OCI-LY7 (cell line): ENCODE measurements around the gene RBP5. TPM values are rescaled to one million over a fixed set of nuclear protein-coding genes. Genes with fewer than 3 reads are reported as not detected.

Source experiments
- Bru-seq: library from RNA; stranded (reverse); fragments of 400-500 nt; gene quantifications from one replicate; lab custom pipeline; 2021; lab: Mats Ljungman, UMichigan
- BruChase-seq, 2 experiments: library from RNA; stranded (reverse); fragments of 400-500 nt; gene quantifications; one replicate each; lab custom pipeline; 2021; lab: Mats Ljungman, UMichigan
- BruUV-seq: library from RNA; stranded (reverse); fragments of 400-500 nt; replicated peaks from 2 replicates; lab custom pipeline; 2021; lab: Mats Ljungman, UMichigan
- CTCF ChIA-PET: fragments of 300-600 bp; sonication (Branson Sonifier 250); formaldehyde crosslinking; loops from one replicate; lab custom pipeline; 2022; ENCODE audit warnings: antibody characterized with exemption; ENCODE audit not compliant: unreplicated experiment; lab: Charles Lee
- POLR2A ChIA-PET: fragments of 300-600 bp; sonication (Branson Sonifier 250); formaldehyde crosslinking; loops from one replicate; lab custom pipeline; 2022; ENCODE audit warnings: antibody characterized with exemption; lab: Charles Lee
- DNase-seq: peaks from one replicate; pipeline ENCODE4 v3.0.0-alpha.2; 2015; ENCODE audit warnings: low spot score
- H2AFZ ChIP-seq: fragments of 200-600 bp; sonication (generic), shearing (Covaris generic); 2 replicates; pipeline ENCODE4 v1.6.1; 2014; ENCODE audit warnings: mild to moderate bottlenecking, antibody characterized with exemption, low read length, moderate library complexity
- H3K27ac ChIP-seq: fragments of 200-600 bp; sonication (generic); 2 replicates; pipeline ENCODE4 v1.5.1; 2014; ENCODE audit warnings: mixed run types, low read depth, mild to moderate bottlenecking, moderate library complexity, low read length, inconsistent platforms; ENCODE audit not compliant: poor library complexity, severe bottlenecking
- H3K36me3 ChIP-seq: fragments of 200-600 bp; sonication (generic); 2 replicates; pipeline ENCODE4 v1.6.1; 2014; ENCODE audit warnings: mild to moderate bottlenecking, antibody characterized with exemption, low read length, moderate library complexity, mixed read lengths; ENCODE audit not compliant: insufficient read depth
- H3K4me1 ChIP-seq: fragments of 200-600 bp; sonication (generic); 2 replicates; pipeline ENCODE4 v1.5.1; 2014; ENCODE audit warnings: mild to moderate bottlenecking, low read length; ENCODE audit not compliant: insufficient read depth, poor library complexity, severe bottlenecking
- H3K4me2 ChIP-seq: fragments of 200-600 bp; sonication (generic); 2 replicates; pipeline ENCODE4 v1.6.1; 2014; ENCODE audit warnings: mild to moderate bottlenecking, low read length
- H3K4me3 ChIP-seq: fragments of 200-600 bp; sonication (generic); 2 replicates; pipeline ENCODE4 v1.5.1; 2014; ENCODE audit warnings: mild to moderate bottlenecking, low read depth, low read length; ENCODE audit not compliant: poor library complexity, severe bottlenecking
- H3K79me2 ChIP-seq: fragments of 200-600 bp; sonication (generic); 2 replicates; pipeline ENCODE4 v1.6.1; 2016; ENCODE audit warnings: low read depth, mild to moderate bottlenecking, low read length, moderate library complexity, mixed read lengths; ENCODE audit not compliant: insufficient read depth
- H3K9me2 ChIP-seq: fragments of 200-600 bp; sonication (generic); 2 replicates; pipeline ENCODE4 v1.6.1; 2016; ENCODE audit warnings: mild to moderate bottlenecking, low read length, mixed read lengths; ENCODE audit not compliant: insufficient read depth
- H3K9me3 ChIP-seq: fragments of 200-600 bp; sonication (generic); 2 replicates; pipeline ENCODE4 v1.6.1; 2014; ENCODE audit warnings: mild to moderate bottlenecking, mixed run types, low read length, mixed read lengths
- H4K20me1 ChIP-seq: fragments of 200-600 bp; sonication (generic); 2 replicates; pipeline ENCODE4 v1.6.1; 2014; ENCODE audit warnings: mild to moderate bottlenecking, antibody characterized with exemption, low read length, moderate library complexity, mixed read lengths; ENCODE audit not compliant: insufficient read depth
- CTCF ChIP-seq: fragments of 200-600 bp; sonication (generic); conservative IDR thresholded peaks from 2 replicates; pipeline ENCODE4 v1.5.1; 2014; ENCODE audit warnings: mild to moderate bottlenecking, antibody characterized with exemption, low read length, moderate library complexity, mixed read lengths
- EZH2phosphoT487 ChIP-seq: fragments of 200-600 bp; sonication (generic); IDR thresholded peaks from 2 replicates; pipeline ENCODE4 v1.6.1; 2018; ENCODE audit warnings: low read depth, borderline replicate concordance, mild to moderate bottlenecking, mixed run types, antibody characterized with exemption, low read length, moderate library complexity, mixed read lengths
- intact Hi-C: fragments of 100-400 bp; cut with micrococcal nuclease; formaldehyde crosslinking; loops from one replicate; pipeline ENCODE4 v1.10.0; 2022; ENCODE audit not compliant: unreplicated experiment
- long read RNA-seq: library from polyadenylated mRNA; stranded (forward); transcript quantifications from one replicate; pipeline ENCODE4 v2.0.0, GENCODE V29; 2022
- total RNA-seq, 2 experiments: library from RNA; depleted of rRNA in 1 of 2; stranded (reverse); fragments of >200 nt in 1 of 2; shearing (Covaris generic) in 1 of 2; gene quantifications; 2 replicates each; pipeline ENCODE4 v1.2.3, GENCODE V29; 2014 to 2022

Gene RBP5
- not detected in 2 replicates for total RNA-seq (2014; rRNA removed; shearing (Covaris generic))
- 0.70 and 1.4 TPM in 2 replicates for total RNA-seq (2022)
- Bru-seq, nascent RNA: percentile 9 among the genes with signal in this experiment
- percentile 22 among the genes with signal in this experiment for BruChase-seq, experiment 1, labeled RNA remaining after a 6-hour chase
- BruChase-seq, experiment 2, labeled RNA remaining after a 2-hour chase: not detected
- long read RNA-seq, partial matches to known transcripts: 0 of 4 reads
- long read RNA-seq, other reads (novel, unspliced or antisense): 4 of 4 reads

DNA sequence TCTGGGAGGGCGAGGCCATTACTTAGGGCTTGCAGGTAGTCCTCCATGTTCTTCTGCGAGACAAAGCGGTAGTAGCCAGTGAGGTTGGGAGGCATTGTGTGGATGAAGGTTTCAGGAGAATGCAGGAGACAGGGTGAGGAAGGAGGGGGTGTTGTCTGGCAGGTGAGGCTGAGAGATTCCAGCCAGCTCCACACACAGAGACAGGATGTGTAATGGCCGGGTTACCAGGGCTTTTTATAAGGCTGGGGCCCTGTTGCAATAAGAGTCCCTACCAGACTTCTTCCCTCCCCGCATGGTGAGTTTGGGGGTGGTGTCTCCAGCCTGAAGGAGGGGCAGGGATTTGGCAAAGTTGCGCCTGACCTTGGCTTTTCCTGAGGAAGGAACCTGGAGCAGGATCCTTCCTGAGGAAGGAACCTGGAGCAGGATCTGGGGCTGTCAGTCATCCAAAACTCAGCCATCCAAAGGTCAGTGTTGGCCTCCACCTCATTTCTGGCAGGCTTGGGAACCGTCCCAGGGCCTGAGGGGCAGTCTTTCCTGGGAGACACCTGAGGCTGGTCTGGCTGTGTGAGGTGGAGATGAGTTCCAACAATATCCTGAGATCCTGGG, at the start of gene RBP5:
RBP5 (minus strand) TSS at position 209 of the 606 bp plus-strand sequence; CDS start at position 95, 114 bp downstream.
- BruUV-seq: no TSS peak
- H3K27ac ChIP-seq: no peak within 1 kb of the TSS
- no peaks in the 10 kb centered on the region for H4K20me1 ChIP-seq
- H3K9me2 ChIP-seq: no peaks in the 10 kb centered on the region
- DNase-seq: no peak
- H3K79me2 ChIP-seq: no peaks in the 10 kb centered on the region
- peaks cover 20% of the 10 kb centered on the region for H3K4me1 ChIP-seq
- H3K36me3 ChIP-seq: no peaks in the 10 kb centered on the region
- H3K4me2 ChIP-seq: peak within 1 kb of the TSS; percentile 86
- peak within 1 kb of the TSS; percentile 79 for H3K4me3 ChIP-seq
- ChIA-PET CTCF (no interaction called here), POLR2A (no interaction called here)
- intact Hi-C loops: no loop called here
- H3K9me3 ChIP-seq: no peaks in the 10 kb centered on the region
- H2AFZ ChIP-seq: peak within 1 kb of the TSS; percentile 87
- no peak for TF ChIP-seq EZH2phosphoT487
- no peak for TF ChIP-seq CTCF

- Histone ChIP-seq H4K20me1 (no peaks in the 10 kb centered on the region), H3K79me2 (no peaks in the 10 kb centered on the region), H3K27ac (no peak overlapping the region), H2AFZ (no peak overlapping the region), H3K9me3 (peaks cover 5% of the 10 kb centered on the region; the same call in 1 of the 2 replicates), H3K9me2 (no peaks in the 10 kb centered on the region), H3K4me3 (no peak overlapping the region), H3K4me2 (no peak overlapping the region), H3K4me1 (no peaks in the 10 kb centered on the region), H3K36me3 (no peaks in the 10 kb centered on the region)
- TF ChIP-seq CTCF: no peak
- BruUV-seq: no TSS peak
- POLR2A ChIA-PET: no interaction called here
- DNase-seq: no peak
- intact Hi-C loops: no loop called here
- CTCF ChIA-PET: no interaction called here
These were observed 49.8 kb upstream of the RBP5 start for GRCh38 chr12:7178481-7178880.

DNA sequence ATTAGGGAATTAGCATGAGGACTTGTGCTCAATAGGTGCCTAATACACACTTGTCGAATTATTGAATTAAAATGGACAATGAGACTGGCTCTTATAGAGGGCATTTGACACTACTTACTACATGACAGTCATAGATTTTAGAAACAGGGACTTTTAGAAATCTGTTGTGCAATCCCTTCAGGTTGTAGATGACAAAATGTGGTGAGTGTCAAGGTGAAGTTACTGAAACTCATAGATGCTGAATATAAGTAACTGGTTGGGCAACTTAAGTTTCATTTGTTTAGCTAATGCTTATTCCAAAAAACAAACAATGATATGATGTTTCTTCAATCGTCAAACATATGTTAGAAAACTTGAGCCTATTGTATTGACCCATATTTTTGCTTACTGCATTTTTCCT, 47.9 kb upstream of the RBP5 start:
- Histone ChIP-seq H3K4me1 (no peaks in the 10 kb centered on the region), H3K4me3 (no peak overlapping the region), H3K4me2 (no peak overlapping the region), H3K36me3 (no peaks in the 10 kb centered on the region), H3K27ac (no peak overlapping the region), H3K9me3 (peaks cover 21% of the 10 kb centered on the region), H4K20me1 (no peaks in the 10 kb centered on the region), H3K79me2 (no peaks in the 10 kb centered on the region), H3K9me2 (no peaks in the 10 kb centered on the region), H2AFZ (no peak overlapping the region)
- ChIA-PET POLR2A (interaction anchor here (0.7 to 0.9 kb wide), 2 partner anchors 10 to 150 kb away, joined by 3 to 4 read pairs; no protein-coding TSS in a partner anchor), CTCF (no interaction called here)
- BruUV-seq: no TSS peak
- intact Hi-C loops: no loop called here
- no peak for DNase-seq
- TF ChIP-seq EZH2phosphoT487 (no peak), CTCF (no peak)
